GM06990 (cell line): ENCODE data around the gene KANK4.
"Not testable (repeated sequence)": the region's sequence is repeated elsewhere in the genome, so short reads cannot be mapped to it uniquely, and the experiment has no call there.

Source experiments
- DNase-seq: peaks from one replicate; pipeline ENCODE4 v3.0.0-alpha.2; 2011; ENCODE audit not compliant: insufficient read length; ENCODE audit errors: extremely low read depth
- H3K27me3 ChIP-seq: replicated peaks from 2 replicates; pipeline ENCODE4 v1.6.0; 2011; ENCODE audit warnings: low read length; ENCODE audit not compliant: control insufficient read depth, insufficient read depth
- H3K36me3 ChIP-seq: 2 replicates; pipeline ENCODE4 v1.5.1; 2011; ENCODE audit warnings: low read length; ENCODE audit not compliant: control insufficient read depth, insufficient read depth
- H3K4me3 ChIP-seq: replicated peaks from 2 replicates; pipeline ENCODE4 v1.5.1; 2011; ENCODE audit warnings: low read depth, mild to moderate bottlenecking, control low read depth, low read length
- CTCF ChIP-seq: IDR thresholded peaks from 2 replicates; pipeline ENCODE4 v1.5.1; 2011; ENCODE audit warnings: low read length, control low read depth, mild to moderate bottlenecking, inconsistent platforms; ENCODE audit not compliant: insufficient read depth, poor library complexity, severe bottlenecking

Gene KANK4

GRCh38 chr1:62228883-62229187 is 90.4 kb downstream of the KANK4 start:
- no peak for TF ChIP-seq CTCF
- DNase-seq, result no peak
- no peak overlapping the region for H3K4me3 ChIP-seq
- no peaks in the 10 kb centered on the region for H3K36me3 ChIP-seq
- H3K27me3 ChIP-seq, result no peaks in the 10 kb centered on the region

- no peak for TF ChIP-seq CTCF
- DNase-seq, result no peak
- Histone ChIP-seq H3K36me3 (no peaks in the 10 kb centered on the region), H3K27me3 (no peaks in the 10 kb centered on the region), H3K4me3 (no peak overlapping the region)
Observed at GRCh38 chr1:62228136-62228882, 90.9 kb downstream of the KANK4 start.

DNA sequence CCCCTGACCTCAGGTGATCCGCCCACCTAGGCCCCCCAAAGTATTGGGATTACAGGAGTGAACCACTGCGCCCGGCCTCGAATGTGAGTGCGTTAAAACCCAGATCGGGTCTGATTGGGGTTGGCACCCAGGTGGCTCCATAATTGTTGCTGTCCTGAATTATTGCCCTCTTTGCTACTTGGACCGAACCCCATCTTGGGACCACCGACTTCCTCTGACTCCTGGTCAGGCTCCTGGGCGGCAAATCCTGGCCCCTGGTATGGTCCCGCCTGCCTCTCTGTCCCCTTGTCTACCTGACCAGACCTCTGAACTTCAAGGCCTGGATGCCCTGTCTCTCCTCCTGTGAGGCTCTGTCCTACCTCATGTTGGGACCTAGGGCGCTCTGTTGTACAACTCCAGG is 91.7 kb downstream of the KANK4 start:
- TF ChIP-seq CTCF, result no peak
- Histone ChIP-seq H3K27me3 (no peaks in the 10 kb centered on the region), H3K36me3 (no peaks in the 10 kb centered on the region), H3K4me3 (no peak overlapping the region)
- DNase-seq, result no peak

DNA sequence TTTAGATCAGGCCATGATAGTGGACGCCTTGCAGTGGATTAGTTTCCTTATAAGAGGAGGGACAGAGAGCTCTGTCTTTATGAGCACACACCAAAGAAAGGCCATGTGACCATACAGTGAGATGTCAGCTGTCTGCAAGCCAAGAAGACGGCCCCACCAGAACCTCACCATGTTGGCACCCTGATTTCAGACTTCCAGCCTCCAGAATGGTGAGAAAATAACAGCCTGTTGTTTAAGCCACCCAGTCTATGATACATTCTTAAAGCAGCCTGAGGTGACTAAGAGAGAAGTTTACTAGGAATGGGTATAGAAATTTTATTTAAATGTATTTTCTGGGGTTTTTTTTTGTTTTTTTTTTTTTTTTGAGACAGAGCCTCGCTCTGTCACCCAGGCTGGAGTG is 95.1 kb downstream of the KANK4 start:
- no peaks in the 10 kb centered on the region for H3K27me3 ChIP-seq
- no peak overlapping the region for H3K4me3 ChIP-seq
- DNase-seq, result no peak
- no peaks in the 10 kb centered on the region for H3K36me3 ChIP-seq
- no peak for TF ChIP-seq CTCF

DNA sequence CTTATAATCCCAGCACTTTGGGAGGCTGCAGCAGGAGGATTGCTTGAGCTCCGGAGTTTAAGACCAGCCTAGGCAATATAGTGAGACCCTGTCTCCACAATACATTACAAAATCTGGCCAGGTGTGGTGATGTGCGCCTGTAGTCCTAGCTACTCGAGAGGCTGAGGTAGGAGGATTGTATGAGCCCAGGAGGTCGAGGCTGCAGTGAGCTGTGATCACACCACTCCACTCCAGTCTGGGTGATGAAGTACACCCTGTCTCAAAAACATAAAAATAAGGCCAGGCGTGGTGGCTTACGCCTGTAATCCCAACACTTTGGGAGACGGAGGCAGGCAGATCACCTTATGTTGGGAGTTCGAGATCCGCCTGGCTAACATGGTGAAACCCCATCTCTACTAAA is 96.9 kb downstream of the KANK4 start:
- no peak for TF ChIP-seq CTCF
- Histone ChIP-seq H3K27me3 (no peaks in the 10 kb centered on the region), H3K4me3 (no peak overlapping the region), H3K36me3 (no peaks in the 10 kb centered on the region)
- DNase-seq, result no peak

DNA sequence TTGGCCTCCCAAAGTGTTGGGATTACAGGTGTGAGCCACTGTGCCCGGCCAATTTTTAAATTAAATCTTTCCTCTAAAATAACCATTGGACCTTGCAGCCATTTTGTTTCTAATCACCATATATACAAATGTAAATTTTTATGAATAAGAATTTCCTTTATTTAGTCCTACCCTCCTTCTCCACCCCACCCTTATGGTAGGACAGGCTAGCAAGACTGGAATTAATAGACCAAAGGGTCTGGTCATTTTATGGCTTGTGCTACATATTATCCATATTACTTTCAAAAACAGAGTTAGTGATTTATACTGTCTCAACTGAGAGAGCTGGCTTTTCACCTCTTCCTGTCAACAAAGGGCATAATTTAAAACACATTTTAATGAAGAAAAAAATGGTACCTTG is 98.1 kb downstream of the KANK4 start:
- no peak for TF ChIP-seq CTCF
- Histone ChIP-seq H3K27me3 (no peaks in the 10 kb centered on the region), H3K4me3 (no peak overlapping the region), H3K36me3 (no peaks in the 10 kb centered on the region)
- no peak for DNase-seq

- not testable (repeated sequence) for H3K36me3 ChIP-seq, DNase-seq
Observed at GRCh38 chr1:62220456-62220855, 98.8 kb downstream of the KANK4 start.

More at GRCh38 chr1:62220456-62220855, 98.8 kb downstream of the KANK4 start:
- H3K4me3 ChIP-seq, H3K27me3 ChIP-seq: not testable (repeated sequence)
